Thoracic aorta (tissue), 2 donors: ENCODE data around the gene POTEH. TPM values are rescaled to one million over a fixed set of nuclear protein-coding genes. Genes with fewer than 3 reads are reported as not detected.
"Not testable (repeated sequence)": the region's sequence is repeated elsewhere in the genome, so short reads cannot be mapped to it uniquely, and the experiment has no call there.

ENCODE experiments used
- ATAC-seq: fragments of 150-250 bp; one replicate; pipeline ENCODE4 v1.8.0; 2017; ENCODE audit warnings: low read depth; ENCODE audit not compliant: insufficient number of reproducible peaks, low FRiP score
- DNase-seq: peaks from one replicate; pipeline ENCODE4 v3.0.0-alpha.2; 2020; ENCODE audit warnings: low spot score
- H3K27ac ChIP-seq, 2 donors: fragments of 200-600 bp; sonication (generic); 1 replicate in 1 of 2; 2 replicates in 1 of 2; pipeline ENCODE4 v1.5.1; 2016; ENCODE audit warnings: mild to moderate bottlenecking in 2 of 2, moderate library complexity in 2 of 2
- H3K27me3 ChIP-seq: fragments of 200-600 bp; sonication (generic); replicated peaks from 2 replicates; pipeline ENCODE4 v1.6.0; 2016; ENCODE audit warnings: mild to moderate bottlenecking; ENCODE audit not compliant: insufficient read depth
- H3K36me3 ChIP-seq: fragments of 200-600 bp; sonication (generic); one replicate; pipeline ENCODE4 v1.5.1; 2016
- H3K4me1 ChIP-seq, 2 donors: fragments of 200-600 bp; sonication (generic); 1 replicate in 1 of 2; 2 replicates in 1 of 2; pipeline versions ENCODE4 v1.5.1 to v1.6.0; 2016; ENCODE audit warnings: low read depth in 2 of 2, mild to moderate bottlenecking in 1 of 2; ENCODE audit not compliant: control insufficient read depth in 1 of 2
- H3K4me3 ChIP-seq: fragments of 200-600 bp; sonication (generic); 2 replicates; pipeline ENCODE4 v1.5.1; 2016; ENCODE audit warnings: mild to moderate bottlenecking
- H3K9me3 ChIP-seq: fragments of 200-600 bp; sonication (generic); 2 replicates; pipeline ENCODE4 v1.5.1; 2016
- total RNA-seq, 2 donors: library from RNA; depleted of rRNA; stranded (reverse); fragments of >200 nt; gene quantifications; one replicate each; pipeline versions ENCODE4 v1.1.0 to v1.2.3, GENCODE V29; 2016

POTEH gene
- total RNA-seq: not detected

DNA sequence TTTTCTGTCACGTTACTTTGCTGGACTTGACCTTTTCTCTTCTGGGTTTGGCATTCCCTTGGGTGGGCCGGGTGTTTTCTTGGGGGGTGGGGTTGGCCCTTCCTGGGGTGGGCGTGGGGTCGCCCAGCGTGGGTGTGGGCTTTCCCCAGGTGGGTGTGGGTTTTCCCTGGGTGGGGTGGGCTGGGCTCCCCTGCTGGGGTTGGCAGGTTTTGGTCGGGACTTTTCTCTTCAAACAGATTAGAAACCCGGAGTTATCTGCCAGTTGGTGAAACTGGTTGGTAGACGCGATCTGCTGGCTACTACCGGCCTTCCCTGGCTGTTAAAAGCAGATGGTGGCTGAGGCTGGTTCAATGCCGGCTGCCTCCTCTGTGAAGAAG, at the start of gene POTEH:
TSS of gene POTEH (plus strand) at position 278 of the 377 bp plus-strand sequence. CDS start at position 330, 52 bp downstream.
- ATAC-seq, DNase-seq: not testable (repeated sequence)

DNA sequence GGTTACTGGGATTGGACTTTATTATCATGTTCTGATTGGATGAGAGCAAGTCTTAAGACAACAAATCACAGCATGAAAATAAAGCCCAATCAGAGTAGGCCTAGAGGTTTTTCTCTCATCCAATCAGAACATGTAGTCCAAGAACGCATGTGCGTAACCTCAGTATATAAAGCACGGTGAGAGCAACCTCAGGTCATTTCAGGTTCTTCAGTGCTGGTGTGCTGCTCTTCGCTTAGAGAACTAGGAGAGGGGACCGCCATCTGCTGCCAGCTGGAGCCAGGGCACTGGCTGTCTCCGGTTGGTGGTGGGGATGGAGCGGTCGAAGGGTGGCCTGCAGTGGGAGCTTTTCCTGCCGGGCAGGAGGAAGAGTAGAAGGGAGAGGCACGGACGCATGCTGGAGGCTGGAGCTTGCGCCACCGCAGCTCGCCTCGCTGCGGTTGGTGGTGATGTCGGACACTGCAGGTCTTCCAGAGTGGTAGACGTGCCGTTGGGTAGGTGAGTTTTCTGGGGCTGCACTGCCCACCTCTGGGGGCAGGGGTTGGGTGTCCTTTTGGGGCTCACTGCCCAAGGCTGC, 47.5 kb upstream of the POTEH start:
- H3K4me3 ChIP-seq, H3K27me3 ChIP-seq, H3K9me3 ChIP-seq, DNase-seq, ATAC-seq, H3K4me1 ChIP-seq, H3K36me3 ChIP-seq, H3K27ac ChIP-seq: not testable (repeated sequence)

More for the DNA sequence above, at the start of gene POTEH:
- H3K4me3 ChIP-seq, H3K27ac ChIP-seq, H3K9me3 ChIP-seq, H3K27me3 ChIP-seq, H3K4me1 ChIP-seq, H3K36me3 ChIP-seq: not testable (repeated sequence)

DNA sequence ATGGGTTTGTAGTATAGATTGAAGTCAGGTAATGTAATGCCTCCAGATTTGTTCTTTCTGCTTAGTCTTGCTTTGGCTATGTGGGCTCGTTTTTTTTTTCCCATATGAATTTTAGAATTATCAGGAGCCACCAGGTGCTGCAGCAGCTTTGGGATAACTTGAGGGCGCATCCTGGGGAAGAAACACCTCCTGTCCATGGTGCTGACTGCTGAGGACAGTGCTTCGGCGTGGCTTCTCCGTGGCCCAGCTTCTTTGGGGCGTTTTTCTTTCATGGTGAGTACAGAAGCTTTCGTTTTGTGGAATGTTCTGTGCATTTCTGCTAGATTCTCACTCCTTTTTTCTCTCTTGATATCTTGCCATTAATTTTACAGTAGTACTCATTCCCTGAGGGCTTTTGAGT, 37.9 kb upstream of the POTEH start:
- H3K4me3 ChIP-seq, DNase-seq, H3K4me1 ChIP-seq, H3K27ac ChIP-seq, H3K9me3 ChIP-seq, H3K36me3 ChIP-seq, H3K27me3 ChIP-seq, ATAC-seq: not testable (repeated sequence)

DNA sequence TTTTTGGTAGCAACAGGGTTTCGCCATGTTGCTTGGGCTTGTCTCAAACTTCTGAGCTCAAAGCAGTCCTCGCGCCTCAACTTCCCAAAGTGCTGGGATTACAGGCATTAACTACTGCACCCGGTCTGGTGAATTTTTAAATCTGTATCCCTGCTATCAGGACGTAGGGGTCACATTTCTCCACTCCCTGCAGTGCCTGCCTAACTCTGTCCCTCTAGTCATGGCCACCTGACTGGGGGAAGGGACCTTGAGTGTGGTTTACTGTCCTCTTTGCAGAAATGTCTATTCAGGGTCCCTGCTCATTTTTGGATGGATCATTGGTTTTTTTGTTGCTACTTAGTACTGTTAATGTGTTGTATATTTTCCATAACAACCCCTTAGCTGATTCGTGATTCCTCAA, 37.1 kb upstream of the POTEH start:
- not testable (repeated sequence) for H3K4me1 ChIP-seq, H3K4me3 ChIP-seq, H3K36me3 ChIP-seq, H3K27me3 ChIP-seq, ATAC-seq, H3K27ac ChIP-seq, DNase-seq, H3K9me3 ChIP-seq

DNA sequence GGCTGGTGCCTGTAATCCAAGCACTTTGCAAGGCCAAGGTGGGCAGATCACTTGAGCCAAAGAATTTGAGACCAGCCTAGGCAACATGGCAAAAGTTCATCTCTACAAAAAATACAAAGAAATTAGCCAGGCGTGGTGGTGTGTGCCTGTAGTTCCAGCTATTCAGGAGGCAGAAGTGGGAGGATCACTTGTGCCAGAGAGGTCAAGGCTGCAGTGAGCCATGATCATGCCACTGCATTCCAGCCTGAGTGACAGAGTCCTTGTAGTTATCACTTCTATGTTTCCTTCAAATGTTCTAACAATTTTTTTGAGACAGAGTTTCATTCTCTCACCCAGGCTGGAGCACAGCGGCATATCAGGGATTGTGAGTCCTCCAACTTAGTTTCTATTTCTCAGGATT, 36.6 kb upstream of the POTEH start:
- not testable (repeated sequence) for H3K27ac ChIP-seq, DNase-seq, ATAC-seq, H3K9me3 ChIP-seq, H3K4me3 ChIP-seq, H3K27me3 ChIP-seq, H3K4me1 ChIP-seq, H3K36me3 ChIP-seq

DNA sequence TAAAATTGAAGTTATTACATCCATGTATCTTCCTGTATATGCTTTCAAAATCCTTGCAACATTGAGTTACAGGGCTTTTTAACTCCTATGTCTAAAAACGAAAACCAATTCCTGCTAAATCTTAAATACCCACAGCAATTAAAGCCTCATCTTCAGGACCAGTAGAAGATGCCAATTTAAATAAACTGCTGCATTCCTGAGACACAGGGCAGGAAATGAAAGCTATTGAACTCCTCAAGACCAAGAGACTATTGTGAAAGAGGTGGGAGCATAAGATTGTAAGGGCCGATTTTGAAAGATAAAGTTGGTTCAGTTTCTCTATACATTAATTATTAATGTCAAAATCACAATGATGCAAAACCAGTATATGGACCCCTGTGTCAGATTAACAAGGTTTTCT, 28.7 kb upstream of the POTEH start:
- not testable (repeated sequence) for H3K27ac ChIP-seq, H3K27me3 ChIP-seq, H3K9me3 ChIP-seq, H3K36me3 ChIP-seq, H3K4me1 ChIP-seq, H3K4me3 ChIP-seq, ATAC-seq, DNase-seq

DNA sequence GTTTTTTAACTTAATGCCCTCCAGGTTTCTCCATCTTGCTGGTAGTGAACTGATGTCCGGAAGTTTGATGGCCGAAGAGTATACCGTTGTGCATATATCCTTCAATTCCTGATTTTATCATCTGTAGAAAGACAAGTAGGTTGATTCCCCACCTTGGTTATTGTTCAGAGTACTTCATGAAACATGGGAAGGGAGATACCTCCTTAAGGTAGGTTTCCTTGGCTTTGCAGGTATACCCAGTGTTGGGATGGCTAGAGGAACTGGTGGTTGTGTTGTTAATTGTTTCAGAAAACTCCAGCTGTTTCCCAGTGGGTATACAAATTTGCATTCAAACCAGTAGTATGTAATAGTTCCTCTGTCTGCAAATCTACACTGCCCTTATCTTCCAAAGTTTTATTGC, 25.1 kb upstream of the POTEH start:
- not testable (repeated sequence) for H3K9me3 ChIP-seq, H3K4me3 ChIP-seq, H3K4me1 ChIP-seq, ATAC-seq, H3K36me3 ChIP-seq, H3K27ac ChIP-seq, DNase-seq, H3K27me3 ChIP-seq

DNA sequence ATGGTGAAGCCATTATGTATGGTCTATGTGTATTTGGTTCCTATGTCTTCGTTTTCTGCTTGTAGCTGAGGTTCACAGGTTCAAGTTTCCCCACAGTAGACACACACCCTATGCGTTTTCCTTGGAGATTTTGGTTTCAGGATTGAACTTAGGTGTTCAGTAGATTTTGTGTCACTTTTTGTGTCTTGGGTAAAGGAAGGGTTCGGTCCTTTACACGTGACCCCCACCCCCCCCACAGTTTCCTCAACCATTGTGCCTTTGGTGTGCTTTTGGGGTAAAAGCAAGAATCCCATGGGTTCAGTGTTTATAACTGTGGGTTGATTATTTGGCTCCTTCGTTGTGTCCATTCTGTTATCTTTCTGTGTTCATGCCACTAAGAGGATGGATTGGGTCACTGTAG, 24.3 kb upstream of the POTEH start:
- H3K4me1 ChIP-seq, H3K27me3 ChIP-seq, H3K27ac ChIP-seq, H3K4me3 ChIP-seq, ATAC-seq, DNase-seq, H3K9me3 ChIP-seq, H3K36me3 ChIP-seq: not testable (repeated sequence)

DNA sequence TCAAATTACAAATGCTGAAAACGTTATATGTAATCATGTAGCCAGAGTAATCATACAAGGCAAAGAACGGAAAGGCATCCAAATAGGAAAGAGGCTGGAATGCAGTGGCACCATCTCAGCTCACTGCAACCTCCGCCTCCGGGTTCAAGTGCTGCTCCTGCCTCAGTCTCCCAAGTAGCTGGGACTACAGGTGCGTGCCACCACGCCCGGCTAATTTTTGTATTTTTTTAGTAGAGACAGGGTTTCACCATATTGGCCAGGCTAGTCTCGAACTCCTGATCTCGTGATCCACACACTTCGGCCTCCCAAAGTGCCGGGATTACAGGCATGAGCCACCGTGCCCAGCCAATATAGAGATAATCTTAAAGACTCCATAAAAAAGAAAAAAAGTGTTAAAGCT, 20.4 kb upstream of the POTEH start:
- not testable (repeated sequence) for H3K4me3 ChIP-seq, ATAC-seq, H3K27ac ChIP-seq, H3K27me3 ChIP-seq, H3K9me3 ChIP-seq, DNase-seq, H3K4me1 ChIP-seq, H3K36me3 ChIP-seq

DNA sequence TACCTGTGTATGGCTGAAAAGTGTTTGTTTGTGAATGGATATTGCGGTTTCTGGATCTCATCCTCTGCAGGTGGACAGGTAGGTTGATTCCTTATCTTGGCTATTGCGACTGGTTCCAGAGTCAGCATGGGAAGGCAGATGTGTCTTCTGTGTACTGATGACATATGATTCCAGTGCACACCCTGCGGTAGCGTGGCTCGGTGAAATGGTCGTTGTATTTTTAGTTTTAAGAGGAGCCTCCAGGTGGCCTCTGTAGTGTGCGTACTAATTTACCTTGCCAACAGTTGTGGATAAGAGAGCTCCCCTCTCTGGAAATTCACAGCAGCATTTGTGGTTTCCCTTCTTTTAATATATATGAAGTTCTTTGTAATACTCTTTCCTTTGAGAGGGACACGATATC, 10.1 kb upstream of the POTEH start:
- not testable (repeated sequence) for ATAC-seq, H3K9me3 ChIP-seq, DNase-seq

DNA sequence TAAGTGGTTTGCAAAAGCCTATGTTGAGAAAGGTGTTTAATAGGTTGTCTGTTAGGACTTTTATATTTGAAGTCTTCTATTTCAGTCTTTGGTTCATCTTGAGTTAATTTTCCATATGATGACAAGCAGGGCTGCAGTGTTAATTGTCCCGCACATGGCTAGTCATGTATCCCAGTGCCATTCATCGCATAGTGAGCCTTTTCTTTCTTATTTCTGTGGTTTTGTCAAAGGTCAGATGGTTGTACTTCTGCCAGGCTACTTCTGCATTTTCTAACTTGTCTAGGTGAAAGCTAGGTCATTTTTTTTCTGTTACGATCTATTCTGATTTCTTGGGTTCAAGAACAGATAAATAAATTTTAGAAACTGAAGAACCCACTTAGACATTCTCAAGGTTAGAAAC, 5.7 kb upstream of the POTEH start:
- H3K9me3 ChIP-seq, H3K4me3 ChIP-seq, ATAC-seq, DNase-seq, H3K27ac ChIP-seq, H3K4me1 ChIP-seq, H3K36me3 ChIP-seq, H3K27me3 ChIP-seq: not testable (repeated sequence)

More for the DNA sequence above, 10.1 kb upstream of the POTEH start:
- not testable (repeated sequence) for H3K27me3 ChIP-seq, H3K4me3 ChIP-seq, H3K36me3 ChIP-seq, H3K4me1 ChIP-seq, H3K27ac ChIP-seq

DNA sequence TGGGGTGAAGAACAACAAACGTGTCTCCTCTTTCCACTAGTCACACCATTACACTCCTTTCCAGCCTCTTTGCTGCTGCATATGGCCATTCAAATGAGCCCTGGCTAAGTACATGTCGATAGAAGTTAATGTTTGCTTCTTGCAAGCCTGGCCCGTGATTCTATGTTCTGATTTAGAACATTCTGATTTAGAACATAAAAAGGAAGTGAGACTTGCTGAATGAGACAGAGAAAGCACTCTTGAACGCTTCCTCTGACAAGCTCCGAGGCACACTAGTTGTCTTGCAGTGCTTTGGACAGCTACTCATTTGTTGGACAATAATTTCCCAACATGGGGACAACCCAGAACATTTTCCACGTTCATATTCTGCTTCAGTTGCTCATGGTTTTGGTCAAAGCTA, 5.1 kb upstream of the POTEH start:
- not testable (repeated sequence) for H3K4me1 ChIP-seq, ATAC-seq, H3K9me3 ChIP-seq

DNA sequence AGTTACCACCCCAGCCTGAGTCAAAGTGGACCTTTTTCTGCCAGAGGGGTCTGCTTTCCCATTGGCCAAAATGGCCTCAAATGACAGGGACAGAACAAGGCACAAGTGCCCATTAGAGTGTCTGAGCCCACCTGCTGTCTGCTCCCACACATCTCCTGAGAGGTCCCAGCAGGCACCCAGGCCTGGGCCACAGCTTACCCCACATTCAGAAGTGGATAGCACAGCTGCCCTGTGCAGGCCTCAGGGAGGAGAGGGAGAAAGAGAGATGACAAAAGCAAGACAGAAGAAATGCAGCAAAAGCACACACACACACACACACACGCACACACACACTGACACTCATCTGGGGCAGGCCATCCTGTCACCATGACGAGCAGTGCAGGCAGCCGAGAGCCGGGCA, 4.2 kb upstream of the POTEH start:
- H3K9me3 ChIP-seq, H3K27ac ChIP-seq, H3K27me3 ChIP-seq, H3K4me1 ChIP-seq, DNase-seq, H3K36me3 ChIP-seq, ATAC-seq, H3K4me3 ChIP-seq: not testable (repeated sequence)

More for the DNA sequence above, 5.1 kb upstream of the POTEH start:
- not testable (repeated sequence) for DNase-seq, H3K4me3 ChIP-seq, H3K27me3 ChIP-seq, H3K36me3 ChIP-seq, H3K27ac ChIP-seq
